Measurements from ENCODE around the gene ADGRL2. TPM values are rescaled to one million over a fixed set of nuclear protein-coding genes. Genes with fewer than 3 reads are reported as not detected.

The ADGRL2 gene
- total RNA-seq, 1 experiment from 2014 or later, result 0.20 TPM

- H3K9me2 ChIP-seq (ENCODE audit: insufficient read depth), result no peaks in the 10 kb centered on the region
- CTCF ChIA-PET, result no interaction called here
- no peaks in the 10 kb centered on the region for H4K20me1 ChIP-seq (ENCODE audit: insufficient read depth)
- RAD21 ChIA-PET (ENCODE audit: low non-redundant PET in 1 of 2, low total read pairs in 2 of 2, uncharacterized antibody in 2 of 2, unreplicated experiment in 2 of 2), result no interaction called here
- no peak overlapping the region for H3K4me3 ChIP-seq (replicated peaks in 1 of 2; ENCODE audit: low read depth in 1 of 2, low read length in 2 of 2)
- no peaks in the 10 kb centered on the region for H3K4me1 ChIP-seq (ENCODE audit: control insufficient read depth in 1 of 2, insufficient read depth in 2 of 2, low read length in 2 of 2)
- POLR2A ChIA-PET, result no interaction called here
- no peak for ATAC-seq
- TF ChIP-seq TCF7L2 (IDR thresholded peaks at IDR 0.05; ENCODE audit: borderline replicate concordance, extremely low read depth, insufficient read depth, insufficient read length) (no peak), CTCF (IDR thresholded peaks at IDR 0.05 in 2 of 3, conservative IDR thresholded peaks at IDR 0.05 in 1 of 3; ENCODE audit: borderline replicate concordance in 1 of 3, insufficient read depth in 1 of 3, low read depth in 2 of 3, low read length in 2 of 3) (no peak), ZBTB33 (IDR thresholded peaks at IDR 0.05; ENCODE audit: extremely low read depth, insufficient replicate concordance, low read length) (no peak), EZH2phosphoT487 (IDR thresholded peaks at IDR 0.05; ENCODE audit: borderline replicate concordance) (no peak), ZFX (IDR thresholded peaks at IDR 0.05) (no peak), REST (IDR thresholded peaks at IDR 0.05; ENCODE audit: low read depth) (no peak)
- no peak overlapping the region for H3K9ac ChIP-seq (ENCODE audit: low read length)
- BruUV-seq (replicated peaks), result no TSS peak
- intact Hi-C loops (cut with micrococcal nuclease), result no loop called here
- no peaks in the 10 kb centered on the region for H3K79me2 ChIP-seq (ENCODE audit: insufficient read depth, low read length)
- no peak overlapping the region for H3K4me2 ChIP-seq (ENCODE audit: low read length)
- no peaks in the 10 kb centered on the region for H3K27me3 ChIP-seq (ENCODE audit: insufficient read depth, low read length)
- no peak overlapping the region for H3K27ac ChIP-seq (ENCODE audit: low read depth, low read length)
- no peaks in the 10 kb centered on the region; a peak in 1 of 4 replicates for H3K9me3 ChIP-seq (ENCODE audit: control insufficient read depth in 1 of 2, insufficient read depth in 1 of 2, low read depth in 1 of 2, low read length in 2 of 2)
- no peak for DNase-seq (ENCODE audit: low read depth, low spot score)
- no peak overlapping the region for H2AFZ ChIP-seq (ENCODE audit: low read depth, low read length, poor library complexity, severe bottlenecking)
- no peaks in the 10 kb centered on the region for H3K36me3 ChIP-seq (ENCODE audit: control insufficient read depth in 1 of 2, insufficient read depth in 2 of 2, low read length in 2 of 2)
Observed at GRCh38 chr1:82019508-82019907, 218.8 kb downstream of the ADGRL2 start.
